Raji (cell line): Measurements from ENCODE around the gene CHRNA3.

Experiments used
- POLR2A ChIP-seq: IDR thresholded peaks from 2 replicates; pipeline ENCODE4 v1.6.1; 2011; ENCODE audit warnings: low read depth, low read length, control low read depth; ENCODE audit not compliant: insufficient read depth

Gene CHRNA3

GRCh38 chr15:78627348-78627747, 6.6 kb upstream of the CHRNA3 start:
- no peak for TF ChIP-seq POLR2A

GRCh38 chr15:78626381-78626995, 5.7 kb upstream of the CHRNA3 start:
- TF ChIP-seq POLR2A = no peak

GRCh38 chr15:78625606-78626280, 4.9 kb upstream of the CHRNA3 start:
- TF ChIP-seq POLR2A = no peak

- TF ChIP-seq POLR2A = no peak
Observed at GRCh38 chr15:78624651-78625590, 4.1 kb upstream of the CHRNA3 start.

- no peak for TF ChIP-seq POLR2A
Observed at GRCh38 chr15:78623786-78624497, 3.1 kb upstream of the CHRNA3 start.

- no peak for TF ChIP-seq POLR2A
Observed at GRCh38 chr15:78621810-78622402, 1.1 kb upstream of the CHRNA3 start.

- no peak for TF ChIP-seq POLR2A
Observed at GRCh38 chr15:78620021-78620526, 722 bp downstream of the CHRNA3 start.

- no peak for TF ChIP-seq POLR2A
Observed at GRCh38 chr15:78619022-78619950, 1.5 kb downstream of the CHRNA3 start.

GRCh38 chr15:78618490-78618934, 2.3 kb downstream of the CHRNA3 start:
- TF ChIP-seq POLR2A = no peak

- TF ChIP-seq POLR2A = no peak
Observed at GRCh38 chr15:78618064-78618463, 2.7 kb downstream of the CHRNA3 start.

GRCh38 chr15:78617516-78617915, 3.3 kb downstream of the CHRNA3 start:
- TF ChIP-seq POLR2A = no peak

- TF ChIP-seq POLR2A = no peak
Observed at GRCh38 chr15:78617076-78617475, 3.7 kb downstream of the CHRNA3 start.

GRCh38 chr15:78616506-78616905, 4.3 kb downstream of the CHRNA3 start:
- no peak for TF ChIP-seq POLR2A

- TF ChIP-seq POLR2A = no peak
Observed at GRCh38 chr15:78615151-78615589, 5.6 kb downstream of the CHRNA3 start.

GRCh38 chr15:78614021-78614420, 6.8 kb downstream of the CHRNA3 start:
- no peak for TF ChIP-seq POLR2A
